Suppressor macrophage treated with lipopolysaccharide for 1 hour (primary cell): ENCODE results near the gene BCAT1.

Source experiments
- DNase-seq, 3 donors: peaks; one replicate each; pipeline ENCODE4 v3.0.0-alpha.2; 2020 to 2022

The BCAT1 gene

DNA sequence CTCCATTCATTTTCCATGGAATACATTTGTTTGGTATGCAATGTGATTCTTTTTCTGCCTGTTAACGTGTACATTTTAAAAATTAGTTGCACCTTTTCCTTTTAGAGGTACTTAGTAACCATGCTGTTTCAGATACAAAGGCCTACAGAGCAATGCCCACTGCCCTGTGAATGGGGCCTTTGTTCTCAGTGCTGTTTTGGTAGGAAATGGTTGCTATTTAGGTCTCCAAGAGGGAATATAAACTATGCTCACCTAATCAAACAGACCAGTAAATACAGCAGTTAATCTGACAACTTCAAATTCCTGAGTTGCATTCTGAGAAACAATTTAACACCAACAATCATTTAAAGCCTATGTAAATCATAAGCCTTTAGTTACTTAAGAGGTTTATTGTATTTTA is 188.7 kb downstream of the BCAT1 start:
- no peak for DNase-seq
